Caco-2 (cell line): Measurements from ENCODE around the gene TENM3. TPM values are rescaled to one million over a fixed set of nuclear protein-coding genes. Genes with fewer than 3 reads are reported as not detected.

Experiments
- BruUV-seq: library from RNA; stranded (reverse); fragments of 400-500 nt; replicated peaks from 2 replicates; lab custom pipeline; 2021; lab: Mats Ljungman, UMichigan
- CTCF ChIA-PET: fragments of 300-600 bp; sonication (Branson Sonifier 250); formaldehyde crosslinking; loops from one replicate; lab custom pipeline; 2022; ENCODE audit warnings: antibody characterized with exemption; lab: Charles Lee
- POLR2A ChIA-PET: fragments of 300-600 bp; sonication (Branson Sonifier 250); formaldehyde crosslinking; loops from one replicate; lab custom pipeline; 2022; ENCODE audit warnings: antibody characterized with exemption; lab: Charles Lee
- DNase-seq, 2 experiments: peaks; one replicate each; pipeline versions ENCODE4 v3.0.0 to v3.0.0-alpha.2; 2020 to 2022
- H3K27me3 ChIP-seq: replicated peaks from 2 replicates; pipeline ENCODE4 v1.6.0; 2011; ENCODE audit warnings: low read length; ENCODE audit not compliant: control insufficient read depth, insufficient read depth
- H3K36me3 ChIP-seq: 2 replicates; pipeline ENCODE4 v1.5.1; 2011; ENCODE audit warnings: low read length; ENCODE audit not compliant: control insufficient read depth, insufficient read depth
- H3K4me1 ChIP-seq: fragments of 250-450 bp; sonication (Bioruptor Pico); 2 replicates; pipeline ENCODE4 v1.5.1; 2020; ENCODE audit warnings: mild to moderate bottlenecking
- H3K4me3 ChIP-seq: 2 replicates; pipeline ENCODE4 v1.5.1; 2011; ENCODE audit warnings: low read depth, mild to moderate bottlenecking, control low read depth, low read length
- H3K9me3 ChIP-seq: fragments of 250-450 bp; sonication (Bioruptor Pico); 2 replicates; pipeline ENCODE4 v1.5.1; 2020; ENCODE audit warnings: mild to moderate bottlenecking, moderate library complexity
- H3K27ac Mint-ChIP-seq: one replicate; pipeline ENCODE4 v1.8.0; 2022; ENCODE audit warnings: mixed read lengths; ENCODE audit not compliant: unreplicated experiment
- H3K27me3 Mint-ChIP-seq: one replicate; pipeline ENCODE4 v1.8.0; 2022; ENCODE audit warnings: mixed read lengths; ENCODE audit not compliant: insufficient read depth, unreplicated experiment
- H3K36me3 Mint-ChIP-seq: one replicate; pipeline ENCODE4 v1.8.0; 2022; ENCODE audit warnings: mild to moderate bottlenecking, mixed read lengths; ENCODE audit not compliant: insufficient read depth, unreplicated experiment
- H3K4me1 Mint-ChIP-seq: one replicate; pipeline ENCODE4 v1.8.0; 2022; ENCODE audit warnings: low read depth, mixed read lengths; ENCODE audit not compliant: unreplicated experiment
- H3K4me3 Mint-ChIP-seq: one replicate; pipeline ENCODE4 v1.8.0; 2022; ENCODE audit warnings: mild to moderate bottlenecking, moderate library complexity, mixed read lengths; ENCODE audit not compliant: unreplicated experiment
- H3K9me3 Mint-ChIP-seq: one replicate; pipeline ENCODE4 v1.8.0; 2022; ENCODE audit warnings: mixed read lengths; ENCODE audit not compliant: unreplicated experiment
- CTCF ChIP-seq, 2 experiments: fragments of 200-600 bp in 1 of 2; IDR thresholded peaks; 1 replicate in 1 of 2; 2 replicates in 1 of 2; pipeline versions ENCODE4 v1.5.1 to v1.8.0; 2011 to 2022; ENCODE audit warnings: antibody characterized with exemption in 1 of 2, control low read depth in 1 of 2, inconsistent platforms in 1 of 2, low read depth in 1 of 2, low read length in 1 of 2, mild to moderate bottlenecking in 1 of 2, moderate library complexity in 1 of 2; ENCODE audit not compliant: insufficient read depth in 1 of 2, severe bottlenecking in 1 of 2, unreplicated experiment in 1 of 2
- intact Hi-C: fragments of 100-400 bp; cut with micrococcal nuclease; formaldehyde crosslinking; loops from one replicate; pipeline ENCODE4 v1.10.0; 2022; ENCODE audit not compliant: unreplicated experiment
- total RNA-seq: library from RNA; stranded (reverse); gene quantifications from 2 replicates; pipeline ENCODE4 v1.2.3, GENCODE V29; 2022

TENM3 gene
- total RNA-seq, 1 experiment from 2014 or later, result 94.7 TPM

GRCh38 chr4:182488896-182489295 is 245.7 kb downstream of the TENM3 start:
- Mint-ChIP-seq H3K9me3 (peaks cover 10% of the 10 kb centered on the region), H3K4me1 (peaks cover 5% of the 10 kb centered on the region), H3K4me3 (no peak overlapping the region), H3K27me3 (no peaks in the 10 kb centered on the region), H3K27ac (no peak overlapping the region), H3K36me3 (peaks cover 7% of the 10 kb centered on the region)
- Histone ChIP-seq H3K4me3 (no peak overlapping the region), H3K36me3 (no peaks in the 10 kb centered on the region), H3K4me1 (no peaks in the 10 kb centered on the region), H3K27me3 (no peaks in the 10 kb centered on the region), H3K9me3 (no peaks in the 10 kb centered on the region)
- ChIA-PET CTCF (no interaction called here), POLR2A (no interaction called here)
- intact Hi-C loops, result no loop called here
- BruUV-seq, result no TSS peak
- no peak for DNase-seq
- no peak for TF ChIP-seq CTCF (IDR thresholded peaks at IDR 0.05; ENCODE audit: insufficient read depth in 1 of 2, low read depth in 1 of 2, low read length in 1 of 2, severe bottlenecking in 1 of 2, unreplicated experiment in 1 of 2)

GRCh38 chr4:182489607-182490006 is 246.4 kb downstream of the TENM3 start:
- no peak overlapping the region for H3K4me3 Mint-ChIP-seq
- Histone ChIP-seq H3K27me3 (no peaks in the 10 kb centered on the region), H3K4me3 (no peak overlapping the region), H3K4me1 (no peaks in the 10 kb centered on the region), H3K36me3 (no peaks in the 10 kb centered on the region), H3K9me3 (no peaks in the 10 kb centered on the region)
- no peak for DNase-seq
- H3K4me1 Mint-ChIP-seq, result peaks cover 5% of the 10 kb centered on the region
- no peaks in the 10 kb centered on the region for H3K27me3 Mint-ChIP-seq
- H3K36me3 Mint-ChIP-seq, result peaks cover 7% of the 10 kb centered on the region
- no peak overlapping the region for H3K27ac Mint-ChIP-seq
- TF ChIP-seq CTCF (IDR thresholded peaks at IDR 0.05; ENCODE audit: insufficient read depth in 1 of 2, low read depth in 1 of 2, low read length in 1 of 2, severe bottlenecking in 1 of 2, unreplicated experiment in 1 of 2), result no peak
- ChIA-PET CTCF (no interaction called here), POLR2A (no interaction called here)
- H3K9me3 Mint-ChIP-seq, result peaks cover 10% of the 10 kb centered on the region
- no TSS peak for BruUV-seq
- intact Hi-C loops, result no loop called here

- Mint-ChIP-seq H3K36me3 (no peaks in the 10 kb centered on the region), H3K27ac (no peak overlapping the region), H3K4me1 (peaks cover 5% of the 10 kb centered on the region), H3K4me3 (no peak overlapping the region), H3K27me3 (no peaks in the 10 kb centered on the region), H3K9me3 (no peaks in the 10 kb centered on the region)
- no TSS peak for BruUV-seq
- TF ChIP-seq CTCF (IDR thresholded peaks at IDR 0.05; ENCODE audit: insufficient read depth in 1 of 2, low read depth in 1 of 2, low read length in 1 of 2, severe bottlenecking in 1 of 2, unreplicated experiment in 1 of 2), result no peak
- no peaks in the 10 kb centered on the region for H3K9me3 ChIP-seq
- no peaks in the 10 kb centered on the region for H3K27me3 ChIP-seq
- no peak overlapping the region for H3K4me3 ChIP-seq
- H3K4me1 ChIP-seq, result no peaks in the 10 kb centered on the region
- ChIA-PET POLR2A (no interaction called here), CTCF (no interaction called here)
- no peak for DNase-seq
- intact Hi-C loops, result no loop called here
- no peaks in the 10 kb centered on the region for H3K36me3 ChIP-seq
These were observed 248.5 kb downstream of the TENM3 start for GRCh38 chr4:182491719-182492118.
